Measurements from ENCODE around the gene CD180.
A peak's percentile ranks its signal among the peaks of the same experiment; 100 is the strongest.

Gene CD180

GRCh38 chr5:67165526-67166459 is 30.8 kb downstream of the CD180 start:
- Histone ChIP-seq H3K18ac (ENCODE audit: low read length) (peak overlapping the region; percentile 89), H2BK120ac (ENCODE audit: low read depth, low read length) (peak overlapping the region; percentile 1), H2AFZ (ENCODE audit: low read length) (peak overlapping the region; percentile 32), H3K4me2 (ENCODE audit: insufficient read depth, low read length, poor library complexity, severe bottlenecking) (peak overlapping the region; percentile 36), H2BK12ac (ENCODE audit: low read length) (no peak overlapping the region), H2AK5ac (ENCODE audit: low read depth, low read length) (no peak overlapping the region), H3K14ac (ENCODE audit: low read length) (no peak overlapping the region), H4K91ac (ENCODE audit: low read depth, low read length, poor library complexity) (no peak overlapping the region), H3K9ac (ENCODE audit: low read depth, low read length, poor library complexity) (no peak overlapping the region), H4K8ac (ENCODE audit: low read depth, low read length) (peak overlapping the region; percentile 70), H3K4me3 (ENCODE audit: low read length in 2 of 2) (no peak overlapping the region), H3K27me3 (ENCODE audit: control insufficient read depth in 3 of 3, insufficient read depth in 3 of 3, low read depth in 1 of 3, low read length in 3 of 3) (no peaks in the 10 kb centered on the region), H2BK15ac (ENCODE audit: low read length) (no peak overlapping the region), H3K4ac (ENCODE audit: low read length) (no peak overlapping the region), H3K79me1 (ENCODE audit: low read depth, low read length) (no peaks in the 10 kb centered on the region), H3K9me3 (replicated peaks in 1 of 2; ENCODE audit: control insufficient read depth in 2 of 2, insufficient read depth in 1 of 2, low read depth in 1 of 2, low read length in 2 of 2) (no peaks in the 10 kb centered on the region), H3K27ac (replicated peaks; ENCODE audit: low read length) (peak overlapping the region; percentile 71), H2BK5ac (ENCODE audit: low read length) (peak overlapping the region; percentile 43), H3K23ac (ENCODE audit: low read depth, low read length, poor library complexity) (no peak overlapping the region), H3K36me3 (replicated peaks in 1 of 2; ENCODE audit: control insufficient read depth in 2 of 2, insufficient read depth in 2 of 2, low read length in 2 of 2) (peaks cover 0 to 39% of the 10 kb centered on the region in 2 donors), H3K4me1 (ENCODE audit: control insufficient read depth in 2 of 2, insufficient read depth in 1 of 2, low read depth in 1 of 2, low read length in 2 of 2) (peaks cover 0 to 12% of the 10 kb centered on the region in 2 donors)
- peak; percentile 79 for DNase-seq (ENCODE audit: low spot score)
- WGBS, 2 donors (ENCODE audit: extremely low coverage in 2 of 2, insufficient read length in 2 of 2, insufficient replicate concordance in 1 of 2): no CpG with 5 or more reads among the region's 36 CpGs

GRCh38 chr5:67164856-67165525 is 31.6 kb downstream of the CD180 start:
- Histone ChIP-seq H2BK120ac (ENCODE audit: low read depth, low read length) (no peak overlapping the region), H3K36me3 (replicated peaks in 1 of 2; ENCODE audit: control insufficient read depth in 2 of 2, insufficient read depth in 2 of 2, low read length in 2 of 2) (peaks cover 0 to 39% of the 10 kb centered on the region in 2 donors)

GRCh38 chr5:67163863-67164595 is 32.6 kb downstream of the CD180 start:
- Histone ChIP-seq H3K9ac (ENCODE audit: low read depth, low read length, poor library complexity) (no peak overlapping the region), H2BK120ac (ENCODE audit: low read depth, low read length) (no peak overlapping the region), H3K36me3 (replicated peaks in 1 of 2; ENCODE audit: control insufficient read depth in 2 of 2, insufficient read depth in 2 of 2, low read length in 2 of 2) (peaks cover 0 to 39% of the 10 kb centered on the region in 2 donors), H3K4me2 (ENCODE audit: insufficient read depth, low read length, poor library complexity, severe bottlenecking) (no peak overlapping the region), H3K4me3 (ENCODE audit: low read length in 2 of 2) (no peak overlapping the region), H3K79me1 (ENCODE audit: low read depth, low read length) (no peaks in the 10 kb centered on the region), H2BK15ac (ENCODE audit: low read length) (no peak overlapping the region), H3K23ac (ENCODE audit: low read depth, low read length, poor library complexity) (no peak overlapping the region), H3K27me3 (ENCODE audit: control insufficient read depth in 3 of 3, insufficient read depth in 3 of 3, low read depth in 1 of 3, low read length in 3 of 3) (no peaks in the 10 kb centered on the region), H2AFZ (ENCODE audit: low read length) (no peak overlapping the region), H4K8ac (ENCODE audit: low read depth, low read length) (no peak overlapping the region), H2AK5ac (ENCODE audit: low read depth, low read length) (no peak overlapping the region), H2BK12ac (ENCODE audit: low read length) (no peak overlapping the region), H3K27ac (replicated peaks; ENCODE audit: low read length) (no peak overlapping the region), H3K4me1 (ENCODE audit: control insufficient read depth in 2 of 2, insufficient read depth in 1 of 2, low read depth in 1 of 2, low read length in 2 of 2) (peaks cover 0 to 12% of the 10 kb centered on the region in 2 donors), H3K9me3 (replicated peaks in 1 of 2; ENCODE audit: control insufficient read depth in 2 of 2, insufficient read depth in 1 of 2, low read depth in 1 of 2, low read length in 2 of 2) (no peaks in the 10 kb centered on the region), H3K4ac (ENCODE audit: low read length) (no peak overlapping the region), H2BK5ac (ENCODE audit: low read length) (peak overlapping the region; percentile 43), H3K14ac (ENCODE audit: low read length) (no peak overlapping the region), H3K18ac (ENCODE audit: low read length) (peak overlapping the region; percentile 13), H4K91ac (ENCODE audit: low read depth, low read length, poor library complexity) (no peak overlapping the region)
- DNase-seq (ENCODE audit: low spot score): no peak
- no CpG with 5 or more reads among the region's 33 CpGs for WGBS, 2 donors (ENCODE audit: extremely low coverage in 2 of 2, insufficient read length in 2 of 2, insufficient replicate concordance in 1 of 2)

More at GRCh38 chr5:67164856-67165525, 31.6 kb downstream of the CD180 start:
- no peaks in the 10 kb centered on the region for H3K79me1 ChIP-seq (ENCODE audit: low read depth, low read length)
- no peak overlapping the region for H3K23ac ChIP-seq (ENCODE audit: low read depth, low read length, poor library complexity)
- no peak overlapping the region for H3K4me2 ChIP-seq (ENCODE audit: insufficient read depth, low read length, poor library complexity, severe bottlenecking)
- H2BK15ac ChIP-seq (ENCODE audit: low read length): peak overlapping the region; percentile 82
- H2BK5ac ChIP-seq (ENCODE audit: low read length): peak overlapping the region; percentile 43
- no peak overlapping the region for H2AFZ ChIP-seq (ENCODE audit: low read length)
- H3K9ac ChIP-seq (ENCODE audit: low read depth, low read length, poor library complexity): no peak overlapping the region
- DNase-seq (ENCODE audit: low spot score): no peak
- no CpG with 5 or more reads among the region's 17 CpGs for WGBS, 2 donors (ENCODE audit: extremely low coverage in 2 of 2, insufficient read length in 2 of 2, insufficient replicate concordance in 1 of 2)
- peaks cover 0 to 12% of the 10 kb centered on the region in 2 donors for H3K4me1 ChIP-seq (ENCODE audit: control insufficient read depth in 2 of 2, insufficient read depth in 1 of 2, low read depth in 1 of 2, low read length in 2 of 2)
- no peak overlapping the region for H3K18ac ChIP-seq (ENCODE audit: low read length)
- no peaks in the 10 kb centered on the region for H3K9me3 ChIP-seq (replicated peaks in 1 of 2; ENCODE audit: control insufficient read depth in 2 of 2, insufficient read depth in 1 of 2, low read depth in 1 of 2, low read length in 2 of 2)
- H4K8ac ChIP-seq (ENCODE audit: low read depth, low read length): no peak overlapping the region
- H3K4ac ChIP-seq (ENCODE audit: low read length): no peak overlapping the region
- H2BK12ac ChIP-seq (ENCODE audit: low read length): no peak overlapping the region
- no peak overlapping the region for H3K27ac ChIP-seq (replicated peaks; ENCODE audit: low read length)
- peak overlapping the region; percentile 78 for H2AK5ac ChIP-seq (ENCODE audit: low read depth, low read length)
- no peak overlapping the region for H4K91ac ChIP-seq (ENCODE audit: low read depth, low read length, poor library complexity)
- no peak overlapping the region for H3K14ac ChIP-seq (ENCODE audit: low read length)
- H3K27me3 ChIP-seq (ENCODE audit: control insufficient read depth in 3 of 3, insufficient read depth in 3 of 3, low read depth in 1 of 3, low read length in 3 of 3): no peaks in the 10 kb centered on the region
- no peak overlapping the region for H3K4me3 ChIP-seq (ENCODE audit: low read length in 2 of 2)
